GM18505 (cell line): Measurements from ENCODE around the gene RAPGEF2.
"Not testable (repeated sequence)": the region's sequence is repeated elsewhere in the genome, so short reads cannot be mapped to it uniquely, and the experiment has no call there.

Experiments used
- ATAC-seq: cut with Tn5 transposase; IDR thresholded peaks from one replicate; pipeline ENCODE4 v1.9.1; 2021; ENCODE audit not compliant: unreplicated experiment
- POLR2A ChIP-seq: IDR thresholded peaks from 4 replicates; pipeline ENCODE4 v1.6.1; 2011; ENCODE audit warnings: borderline replicate concordance; ENCODE audit not compliant: insufficient read depth, insufficient read length; ENCODE audit errors: extremely low read depth

The RAPGEF2 gene

GRCh38 chr4:159290321-159291030 is 187.6 kb downstream of the RAPGEF2 start:
- no peak for ATAC-seq
- no peak for TF ChIP-seq POLR2A

GRCh38 chr4:159291176-159291575 is 188.3 kb downstream of the RAPGEF2 start:
- no peak for ATAC-seq

GRCh38 chr4:159292137-159292896 is 189.4 kb downstream of the RAPGEF2 start:
- TF ChIP-seq POLR2A: no peak
- ATAC-seq: no peak

More at GRCh38 chr4:159291176-159291575, 188.3 kb downstream of the RAPGEF2 start:
- no peak for TF ChIP-seq POLR2A

GRCh38 chr4:159293811-159294515 is 191.1 kb downstream of the RAPGEF2 start:
- no peak for ATAC-seq
- TF ChIP-seq POLR2A: no peak

GRCh38 chr4:159296061-159296460 is 193.2 kb downstream of the RAPGEF2 start:
- TF ChIP-seq POLR2A: no peak
- ATAC-seq: no peak

- no peak for TF ChIP-seq POLR2A
- no peak for ATAC-seq
Measured at GRCh38 chr4:159297091-159297490, 194.2 kb downstream of the RAPGEF2 start.

GRCh38 chr4:159298502-159298901 is 195.6 kb downstream of the RAPGEF2 start:
- no peak for ATAC-seq
- TF ChIP-seq POLR2A: no peak

- ATAC-seq: no peak
- TF ChIP-seq POLR2A: no peak
Measured at GRCh38 chr4:159303435-159303834, 200.6 kb downstream of the RAPGEF2 start.

GRCh38 chr4:159305129-159305528 is 202.2 kb downstream of the RAPGEF2 start:
- ATAC-seq: no peak
- no peak for TF ChIP-seq POLR2A

GRCh38 chr4:159307929-159308328 is 205.1 kb downstream of the RAPGEF2 start:
- no peak for TF ChIP-seq POLR2A
- ATAC-seq: no peak

GRCh38 chr4:159308566-159309340 is 205.9 kb downstream of the RAPGEF2 start:
- no peak for TF ChIP-seq POLR2A
- ATAC-seq: no peak

- no peak for TF ChIP-seq POLR2A
- no peak for ATAC-seq
Measured at GRCh38 chr4:159312236-159312635, 209.4 kb downstream of the RAPGEF2 start.

- ATAC-seq: not testable (repeated sequence)
Measured at GRCh38 chr4:159315879-159316278, 213.0 kb downstream of the RAPGEF2 start.
